Smooth muscle cell of the umbilical artery (primary cell): ENCODE measurements around the gene TSPY9. TPM values are rescaled to one million over a fixed set of nuclear protein-coding genes. Genes with fewer than 3 reads are reported as not detected.

Experiments
- total RNA-seq: library from RNA; depleted of rRNA; stranded (reverse); fragments of >200 nt; gene quantifications from 2 replicates; pipeline ENCODE4 v1.2.3, GENCODE V29; 2014

TSPY9 gene
- not detected in 2 replicates for total RNA-seq

GRCh38 chrY:9486967-9487366 lies at the start of gene TSPY9:
Gene TSPY9 (plus strand): TSS chrY:9487267. CDS start chrY:9487313, 46 bp downstream.

GRCh38 chrY:9466655-9467054 lies 20.4 kb upstream of the TSPY9 start, which contains the start of gene TSPY1:
Gene TSPY1 (plus strand): TSS chrY:9466955. CDS start chrY:9467001, 46 bp downstream.

GRCh38 chrY:9527580-9527979 lies 40.5 kb downstream of the TSPY9 start, which contains the start of gene TSPY10:
Gene TSPY10 (plus strand): TSS chrY:9527880. CDS start chrY:9527926, 46 bp downstream.

Other genes starting within 250 kb of the TSPY9 start
- gene TSPY4, start 149.8 kb upstream of the TSPY9 start, total RNA-seq: not detected in 2 replicates
- gene TSPY8, start 129.5 kb upstream of the TSPY9 start, total RNA-seq: not detected in 2 replicates
- gene TSPY3, start 88.8 kb upstream of the TSPY9 start, total RNA-seq: not detected in 2 replicates
- not detected in 2 replicates for gene TSPY1, start 20.3 kb upstream of the TSPY9 start, total RNA-seq
- not detected in 2 replicates for gene TSPY10, start 40.6 kb downstream of the TSPY9 start, total RNA-seq